ENCODE results near the gene ETV6. TPM values are rescaled to one million over a fixed set of nuclear protein-coding genes. Genes with fewer than 3 reads are reported as not detected.

The ETV6 gene
- total and polyA plus RNA-seq, 2 of the 8 experiments (the other 6 are each of a cell fraction or from before 2014, with no cell fraction given) = 5.5 to 23.9 TPM

DNA sequence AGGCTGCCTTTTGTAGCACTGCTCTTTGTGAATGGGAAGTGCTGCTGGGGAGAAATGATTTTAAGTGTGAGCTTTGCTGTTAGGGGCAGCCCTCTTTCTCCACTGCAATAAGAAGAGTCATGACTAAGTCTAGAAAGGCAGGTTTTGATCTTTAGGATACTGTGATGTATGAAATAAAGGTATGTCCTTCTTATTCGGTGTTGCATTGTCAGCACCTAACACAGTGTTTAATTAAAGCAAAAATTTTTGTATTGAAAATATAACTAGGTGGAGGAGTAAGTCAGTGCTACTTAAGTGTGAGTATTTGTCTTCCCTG, 81.5 kb downstream of the ETV6 start:
- no peak overlapping the region for H4K5ac ChIP-seq (ENCODE audit: insufficient read length, low read depth, low read length)
- 85% methylated on average over 1 of the region's 1 CpG; no CpG with 5 or more reads in 1 of the 2 experiments for WGBS, 2 experiments (ENCODE audit: extremely low coverage in 1 of 2, insufficient coverage in 1 of 2, insufficient read length in 1 of 2, insufficient replicate concordance in 2 of 2, low coverage in 1 of 2, low lambda C conversion rate in 2 of 2, missing lambda C conversion rate in 1 of 2)
- no peaks in the 10 kb centered on the region for H3K36me3 ChIP-seq (ENCODE audit: control insufficient read depth in 2 of 4, insufficient read depth in 4 of 4, low read length in 3 of 4)
- H3K23me2 ChIP-seq (ENCODE audit: low read depth, low read length) = no peaks in the 10 kb centered on the region
- no peak overlapping the region for H3K23ac ChIP-seq (ENCODE audit: insufficient read length)
- H3K9me3 ChIP-seq (ENCODE audit: insufficient read depth in 2 of 2, low read depth in 1 of 2, low read length in 1 of 2) = no peaks in the 10 kb centered on the region
- H4K20me1 ChIP-seq (replicated peaks in 1 of 2; ENCODE audit: control insufficient read depth in 1 of 2, insufficient read depth in 2 of 2, low read length in 2 of 2) = peaks cover 0 to 2% of the 10 kb centered on the region in 2 experiments
- peaks cover 0 to 3% (median 0%) of the 10 kb centered on the region in 4 experiments; a peak in 2 of 7 replicates for H3K4me1 ChIP-seq (replicated peaks in 1 of 4; ENCODE audit: control insufficient read depth in 3 of 4, insufficient read depth in 4 of 4, low read length in 3 of 4)
- no peak overlapping the region for H3K27ac ChIP-seq (ENCODE audit: low read depth, low read length)
- no peak overlapping the region for H3K14ac ChIP-seq (ENCODE audit: insufficient read length)
- H2BK20ac ChIP-seq (ENCODE audit: low read length) = no peak overlapping the region
- H3K9ac ChIP-seq (replicated peaks in 1 of 4; ENCODE audit: extremely low read depth in 1 of 4, low read depth in 3 of 4, low read length in 3 of 4) = no peak overlapping the region
- H2BK15ac ChIP-seq (ENCODE audit: low read length) = no peak overlapping the region
- no peak overlapping the region for H3K4ac ChIP-seq (replicated peaks; ENCODE audit: insufficient read length, low read depth, low read length)
- DNase-seq (ENCODE audit: low read depth in 1 of 2, low spot score in 2 of 2) = no peak
- ChIA-PET CTCF (ENCODE audit: partially characterized antibody) (interaction anchor here (0.8 to 1.8 kb wide), 6 partner anchors 9 to 302 kb away, joined by 3 to 9 read pairs (median 4); no protein-coding TSS in a partner anchor), POLR2A (ENCODE audit: partially characterized antibody) (interaction anchor here (1.1 to 1.4 kb wide), 2 partner anchors 13 to 64 kb away, joined by 3 read pairs; no protein-coding TSS in a partner anchor)
- H3K18ac ChIP-seq (ENCODE audit: extremely low read depth, low read length) = no peak overlapping the region
- H3K27me3 ChIP-seq (replicated peaks in 1 of 4; ENCODE audit: control insufficient read depth in 3 of 4, extremely low read depth in 1 of 4, insufficient read depth in 3 of 4, low read length in 3 of 4) = no peaks in the 10 kb centered on the region
- no peak for FAIRE-seq
- no peak overlapping the region for H2AK5ac ChIP-seq (ENCODE audit: low read depth, low read length)
- peaks cover 0 to 6% of the 10 kb centered on the region in 2 experiments; a peak in 1 of 4 replicates for H3K79me2 ChIP-seq (ENCODE audit: control insufficient read depth in 1 of 2, insufficient read depth in 2 of 2, low read length in 2 of 2)
- H4K8ac ChIP-seq (ENCODE audit: extremely low read depth, insufficient read depth, low read length) = no peak overlapping the region
- H3K4me2 ChIP-seq (ENCODE audit: insufficient read depth in 1 of 2, low read depth in 2 of 2, low read length in 2 of 2) = no peak overlapping the region
- no peak overlapping the region for H2BK120ac ChIP-seq (replicated peaks; ENCODE audit: low read depth, low read length)
- H3K4me3 ChIP-seq (ENCODE audit: extremely low read depth in 1 of 4, insufficient read depth in 2 of 4, low read depth in 3 of 4, low read length in 4 of 4) = no peak overlapping the region
- H2BK5ac ChIP-seq (ENCODE audit: low read depth, low read length) = no peak overlapping the region
- H2BK12ac ChIP-seq (ENCODE audit: low read depth, low read length) = no peak overlapping the region
- H3K56ac ChIP-seq (replicated peaks; ENCODE audit: insufficient read length, low read depth, low read length) = no peak overlapping the region
- no peak overlapping the region for H2AFZ ChIP-seq (ENCODE audit: low read length)
- no peak overlapping the region for H4K91ac ChIP-seq (replicated peaks; ENCODE audit: insufficient read length, low read length)
- no peaks in the 10 kb centered on the region for H3K79me1 ChIP-seq (ENCODE audit: low read depth, low read length)
- TF ChIP-seq, protein P1, sequence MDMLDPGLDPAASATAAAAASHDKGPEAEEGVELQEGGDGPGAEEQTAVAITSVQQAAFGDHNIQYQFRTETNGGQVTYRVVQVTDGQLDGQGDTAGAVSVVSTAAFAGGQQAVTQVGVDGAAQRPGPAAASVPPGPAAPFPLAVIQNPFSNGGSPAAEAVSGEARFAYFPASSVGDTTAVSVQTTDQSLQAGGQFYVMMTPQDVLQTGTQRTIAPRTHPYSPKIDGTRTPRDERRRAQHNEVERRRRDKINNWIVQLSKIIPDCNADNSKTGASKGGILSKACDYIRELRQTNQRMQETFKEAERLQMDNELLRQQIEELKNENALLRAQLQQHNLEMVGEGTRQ (IDR thresholded peaks at IDR 0.05; ENCODE audit: low read length) = no peak
- TF ChIP-seq, protein P2, sequence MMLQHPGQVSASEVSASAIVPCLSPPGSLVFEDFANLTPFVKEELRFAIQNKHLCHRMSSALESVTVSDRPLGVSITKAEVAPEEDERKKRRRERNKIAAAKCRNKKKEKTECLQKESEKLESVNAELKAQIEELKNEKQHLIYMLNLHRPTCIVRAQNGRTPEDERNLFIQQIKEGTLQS (IDR thresholded peaks at IDR 0.05; ENCODE audit: insufficient read depth, low read depth, low read length) = no peak
- TF ChIP-seq EGR1 (IDR thresholded peaks at IDR 0.05; ENCODE audit: borderline replicate concordance, low read depth, low read length) (no peak), YY1 (IDR thresholded peaks at IDR 0.05; ENCODE audit: low read depth, low read length) (no peak), POLR2A (IDR thresholded peaks at IDR 0.05; ENCODE audit: control extremely low read depth in 1 of 2, low read depth in 2 of 2, low read length in 2 of 2) (no peak), SAP30 (IDR thresholded peaks at IDR 0.05; ENCODE audit: insufficient read depth, insufficient replicate concordance, low read length) (no peak), SIX5 (IDR thresholded peaks at IDR 0.05; ENCODE audit: low read depth, low read length) (no peak), TAF7 (optimal IDR thresholded peaks at IDR 0.05; ENCODE audit: borderline replicate concordance, low read depth, low read length) (no peak), CEBPB (IDR thresholded peaks at IDR 0.05; ENCODE audit: low read depth, low read length) (no peak), TEAD4 (IDR thresholded peaks at IDR 0.05; ENCODE audit: low read depth, low read length) (no peak), JUN (IDR thresholded peaks at IDR 0.05; ENCODE audit: low read depth, low read length) (no peak), SIRT6 (IDR thresholded peaks at IDR 0.05; ENCODE audit: low read length) (no peak), SIN3A (conservative IDR thresholded peaks at IDR 0.05 in 1 of 2, IDR thresholded peaks at IDR 0.05 in 1 of 2; ENCODE audit: low read depth in 1 of 2, low read length in 2 of 2) (no peak), CREB1 (IDR thresholded peaks at IDR 0.05) (no peak)

Data from H1 (cell line).